Heart left ventricle (tissue), 13 donors: ENCODE measurements around the gene SHISA9.

Experiments
- POLR2A ChIP-seq, 2 donors: fragments of 450-650 bp; IDR thresholded peaks; one replicate each; pipeline ENCODE4 v1.6.1; 2017; ENCODE audit warnings: antibody characterized with exemption in 2 of 2, mild to moderate bottlenecking in 2 of 2, moderate library complexity in 2 of 2
- TF ChIP-seq, protein P1 (sequence below), 12 donors: fragments of 200-600 bp; sonication (generic) in 4 of 12; IDR thresholded peaks; one replicate each; pipeline versions ENCODE4 v1.5.0 to v1.8.0; 2018 to 2022; ENCODE audit warnings: antibody characterized with exemption in 12 of 12, mild to moderate bottlenecking in 5 of 12
- donor health status: ischemic (EF 13 %, LVEDD 7.1; RV severe dilation, severe dysfunction).
- donor health status: DM: no; HTN: yes; CAD: no.
- donor health status: DM: no; HTN: no; CAD: no.
- donor health status: ischemic (EF 25% LVEDD 6.9; RV normal size, moderate dysfunction).
- donor health status: ischemic (EF 25% LVEDD 5.7; RV mildly dilated, moderate dysfunction).
- donor health status: ischemic (EF 35%, LVEDD 5.7; RV mildly dilated, moderate dysfunction).
- donor health status: nonischemic (EF 11% LVEDD 7.7; RV severe dilation, severe dysfunction).
- donor health status: DM: yes; HTN: yes; CAD: no.
- donor health status: PGD.
- donor health status: ischemic (EF 29% LVEDD 5.4; RV normal size, mild dysfunction).
- donor health status: nonischemic (EF 23%, LVEDD 6.1; RV moderate dilation, normal function).

DNA sequence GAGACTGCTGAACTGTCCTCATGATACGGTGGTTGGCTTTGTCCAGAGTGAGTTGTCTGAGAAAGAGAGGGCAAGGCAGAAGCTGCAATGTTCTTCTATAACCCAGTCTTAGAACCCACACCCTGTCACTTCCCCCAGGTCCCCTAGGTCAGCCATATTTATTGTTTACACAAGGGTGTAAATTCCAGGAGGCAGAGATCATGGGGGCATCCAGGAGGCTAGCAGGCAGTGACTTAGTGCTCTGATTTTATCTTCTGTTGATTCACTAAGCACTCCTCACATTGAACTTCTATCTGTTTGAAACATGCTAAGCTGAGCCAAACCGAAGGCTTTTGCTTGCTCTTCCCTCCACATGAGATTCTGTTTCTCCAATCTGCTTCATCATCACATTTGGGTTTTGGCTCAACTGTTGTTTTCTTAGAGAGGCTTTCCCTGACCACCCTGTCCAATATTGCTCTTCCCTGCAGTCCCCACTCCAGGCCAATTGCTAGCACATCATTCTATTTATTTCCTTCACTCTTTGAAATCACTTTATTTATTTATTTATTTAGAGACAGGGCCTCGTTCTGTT is 34.3 kb upstream of the SHISA9 start:
- TF ChIP-seq, protein P1, sequence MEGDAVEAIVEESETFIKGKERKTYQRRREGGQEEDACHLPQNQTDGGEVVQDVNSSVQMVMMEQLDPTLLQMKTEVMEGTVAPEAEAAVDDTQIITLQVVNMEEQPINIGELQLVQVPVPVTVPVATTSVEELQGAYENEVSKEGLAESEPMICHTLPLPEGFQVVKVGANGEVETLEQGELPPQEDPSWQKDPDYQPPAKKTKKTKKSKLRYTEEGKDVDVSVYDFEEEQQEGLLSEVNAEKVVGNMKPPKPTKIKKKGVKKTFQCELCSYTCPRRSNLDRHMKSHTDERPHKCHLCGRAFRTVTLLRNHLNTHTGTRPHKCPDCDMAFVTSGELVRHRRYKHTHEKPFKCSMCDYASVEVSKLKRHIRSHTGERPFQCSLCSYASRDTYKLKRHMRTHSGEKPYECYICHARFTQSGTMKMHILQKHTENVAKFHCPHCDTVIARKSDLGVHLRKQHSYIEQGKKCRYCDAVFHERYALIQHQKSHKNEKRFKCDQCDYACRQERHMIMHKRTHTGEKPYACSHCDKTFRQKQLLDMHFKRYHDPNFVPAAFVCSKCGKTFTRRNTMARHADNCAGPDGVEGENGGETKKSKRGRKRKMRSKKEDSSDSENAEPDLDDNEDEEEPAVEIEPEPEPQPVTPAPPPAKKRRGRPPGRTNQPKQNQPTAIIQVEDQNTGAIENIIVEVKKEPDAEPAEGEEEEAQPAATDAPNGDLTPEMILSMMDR (IDR thresholded peaks at IDR 0.05), result no peak
- no peak for TF ChIP-seq POLR2A (IDR thresholded peaks at IDR 0.05)
